WTC11 (cell line): ENCODE data around the gene HOXD12. TPM values are rescaled to one million over a fixed set of nuclear protein-coding genes. Genes with fewer than 3 reads are reported as not detected.

Source experiments
- ATAC-seq: fragments of 200-7000 bp; cut with Tn5 transposase; 2 replicates; pipeline ENCODE4 v1.10.0; 2021; ENCODE audit warnings: mild to moderate bottlenecking, moderate library complexity
- CTCF ChIA-PET: fragments of 300-600 bp; sonication (Branson Sonifier 250); formaldehyde crosslinking; loops from one replicate; lab custom pipeline; 2021; ENCODE audit warnings: antibody characterized with exemption; lab: Charles Lee
- POLR2A ChIA-PET: fragments of 350-600 bp; sonication (Branson Sonifier 250); formaldehyde crosslinking; loops from one replicate; lab custom pipeline; 2021; ENCODE audit warnings: antibody characterized with exemption; lab: Charles Lee
- DNase-seq: peaks from one replicate; pipeline ENCODE4 v3.0.0; 2021; ENCODE audit warnings: low spot score
- H3K27ac Mint-ChIP-seq: 2 replicates; pipeline ENCODE4 v1.8.0; 2021; ENCODE audit warnings: mixed read lengths
- H3K27me3 Mint-ChIP-seq: 2 replicates; pipeline ENCODE4 v1.8.0; 2021; ENCODE audit warnings: low read depth, mild to moderate bottlenecking, moderate library complexity, mixed read lengths
- H3K36me3 Mint-ChIP-seq: 2 replicates; pipeline ENCODE4 v1.8.0; 2021; ENCODE audit warnings: mixed read lengths
- H3K4me1 Mint-ChIP-seq: 2 replicates; pipeline ENCODE4 v1.8.0; 2022; ENCODE audit warnings: mixed read lengths
- H3K4me3 Mint-ChIP-seq: 2 replicates; pipeline ENCODE4 v1.8.0; 2021; ENCODE audit warnings: mild to moderate bottlenecking, moderate library complexity, mixed read lengths
- H3K9me3 Mint-ChIP-seq: 2 replicates; pipeline ENCODE4 v1.8.0; 2021; ENCODE audit warnings: mixed read lengths
- AFF4 ChIP-seq: sonication (generic); formaldehyde crosslinking; IDR thresholded peaks from 2 replicates; pipeline ENCODE4 v1.8.1; 2023; ENCODE audit warnings: mild to moderate bottlenecking, missing genetic modification reagents, borderline replicate concordance
- AR ChIP-seq: fragments of 250-450 bp; sonication (Bioruptor Pico); IDR thresholded peaks from 2 replicates; pipeline ENCODE4 v1.9.0; 2021; ENCODE audit warnings: mild to moderate bottlenecking
- ESRRA ChIP-seq: sonication (generic); formaldehyde crosslinking; IDR thresholded peaks from 2 replicates; pipeline ENCODE4 v1.8.1; 2022; ENCODE audit warnings: mild to moderate bottlenecking, missing genetic modification reagents, borderline replicate concordance
- GABPB1 ChIP-seq: sonication (generic); formaldehyde crosslinking; IDR thresholded peaks from 2 replicates; pipeline ENCODE4 v1.8.1; 2023; ENCODE audit warnings: mild to moderate bottlenecking, missing genetic modification reagents
- HMGXB4 ChIP-seq: sonication (generic); formaldehyde crosslinking; IDR thresholded peaks from 2 replicates; pipeline ENCODE4 v1.8.1; 2023; ENCODE audit warnings: mild to moderate bottlenecking, moderate library complexity, missing genetic modification reagents
- IRF1 ChIP-seq: sonication (generic); formaldehyde crosslinking; IDR thresholded peaks from 2 replicates; pipeline ENCODE4 v1.8.0; 2023; ENCODE audit warnings: missing genetic modification reagents
- JUN ChIP-seq: sonication (generic); formaldehyde crosslinking; IDR thresholded peaks from 2 replicates; pipeline ENCODE4 v1.8.0; 2023; ENCODE audit warnings: mild to moderate bottlenecking, missing genetic modification reagents
- KAT7 ChIP-seq: sonication (generic); formaldehyde crosslinking; IDR thresholded peaks from 2 replicates; pipeline ENCODE4 v1.8.1; 2023; ENCODE audit warnings: missing genetic modification reagents, mild to moderate bottlenecking, borderline replicate concordance
- NFATC4 ChIP-seq: fragments of 250-450 bp; sonication (Bioruptor Pico); IDR thresholded peaks from 2 replicates; pipeline ENCODE4 v1.9.0; 2021; ENCODE audit warnings: mild to moderate bottlenecking
- NR2C2 ChIP-seq: sonication (generic); formaldehyde crosslinking; IDR thresholded peaks from 2 replicates; pipeline ENCODE4 v1.8.0; 2022; ENCODE audit warnings: mild to moderate bottlenecking, missing genetic modification reagents
- PRRX2 ChIP-seq: fragments of 250-450 bp; sonication (Bioruptor Pico); IDR thresholded peaks from 2 replicates; pipeline ENCODE4 v1.8.0; 2021; ENCODE audit warnings: mild to moderate bottlenecking
- SMAD3 ChIP-seq: sonication (generic); formaldehyde crosslinking; IDR thresholded peaks from 2 replicates; pipeline ENCODE4 v1.8.0; 2022; ENCODE audit warnings: missing genetic modification reagents, mild to moderate bottlenecking, borderline replicate concordance
- TEAD4 ChIP-seq: sonication (generic); formaldehyde crosslinking; IDR thresholded peaks from 2 replicates; pipeline ENCODE4 v1.8.0; 2022; ENCODE audit warnings: mild to moderate bottlenecking, missing genetic modification reagents
- USF2 ChIP-seq: sonication (generic); formaldehyde crosslinking; IDR thresholded peaks from 2 replicates; pipeline ENCODE4 v1.8.1; 2023; ENCODE audit warnings: mild to moderate bottlenecking, missing genetic modification reagents, moderate library complexity
- ZNF121 ChIP-seq: sonication (generic); formaldehyde crosslinking; IDR thresholded peaks from 2 replicates; pipeline ENCODE4 v1.8.0; 2023; ENCODE audit warnings: missing genetic modification reagents
- ZNF317 ChIP-seq: sonication (generic); formaldehyde crosslinking; IDR thresholded peaks from 2 replicates; pipeline ENCODE4 v1.8.1; 2023; ENCODE audit warnings: low read depth, mild to moderate bottlenecking, moderate library complexity, missing genetic modification reagents, borderline replicate concordance
- ZNF416 ChIP-seq: fragments of 250-450 bp; sonication (Bioruptor Pico); IDR thresholded peaks from 2 replicates; pipeline ENCODE4 v1.9.0; 2021; ENCODE audit warnings: mild to moderate bottlenecking, inconsistent platforms
- ZNF671 ChIP-seq: fragments of 250-450 bp; sonication (Bioruptor Pico); IDR thresholded peaks from 2 replicates; pipeline ENCODE4 v1.8.0; 2021; ENCODE audit warnings: mild to moderate bottlenecking
- total RNA-seq: library from RNA; stranded (reverse); gene quantifications from 3 replicates; pipeline ENCODE4 v1.2.3, GENCODE V29; 2021

HOXD12 gene
- total RNA-seq, 1 experiment from 2014 or later: 0.17 TPM

- Mint-ChIP-seq H3K27me3 (peaks cover 99% of the 10 kb centered on the region), H3K4me3 (no peak overlapping the region), H3K27ac (no peak overlapping the region), H3K4me1 (peaks cover 25% of the 10 kb centered on the region), H3K9me3 (peaks cover 4% of the 10 kb centered on the region), H3K36me3 (0 out of 2 replicates have a peak, but pooled peaks cover 7% of the 10 kb centered on the region)
- ATAC-seq (no peak), DNase-seq (no peak)
- POLR2A ChIA-PET: no interaction called here
- CTCF ChIA-PET: interaction anchor here (1.1 to 1.6 kb wide), 4 partner anchors 9 to 65 kb away, joined by 3 to 6 read pairs (median 3); no protein-coding TSS in a partner anchor
- no peak for TF ChIP-seq IRF1
- no peak for TF ChIP-seq ZNF671 (CRISPR knock-in tag)
- TF ChIP-seq, all 79 proteins: peak for 0
Measured at GRCh38 chr2:176112375-176113302, 13.0 kb downstream of the HOXD12 start.

DNA sequence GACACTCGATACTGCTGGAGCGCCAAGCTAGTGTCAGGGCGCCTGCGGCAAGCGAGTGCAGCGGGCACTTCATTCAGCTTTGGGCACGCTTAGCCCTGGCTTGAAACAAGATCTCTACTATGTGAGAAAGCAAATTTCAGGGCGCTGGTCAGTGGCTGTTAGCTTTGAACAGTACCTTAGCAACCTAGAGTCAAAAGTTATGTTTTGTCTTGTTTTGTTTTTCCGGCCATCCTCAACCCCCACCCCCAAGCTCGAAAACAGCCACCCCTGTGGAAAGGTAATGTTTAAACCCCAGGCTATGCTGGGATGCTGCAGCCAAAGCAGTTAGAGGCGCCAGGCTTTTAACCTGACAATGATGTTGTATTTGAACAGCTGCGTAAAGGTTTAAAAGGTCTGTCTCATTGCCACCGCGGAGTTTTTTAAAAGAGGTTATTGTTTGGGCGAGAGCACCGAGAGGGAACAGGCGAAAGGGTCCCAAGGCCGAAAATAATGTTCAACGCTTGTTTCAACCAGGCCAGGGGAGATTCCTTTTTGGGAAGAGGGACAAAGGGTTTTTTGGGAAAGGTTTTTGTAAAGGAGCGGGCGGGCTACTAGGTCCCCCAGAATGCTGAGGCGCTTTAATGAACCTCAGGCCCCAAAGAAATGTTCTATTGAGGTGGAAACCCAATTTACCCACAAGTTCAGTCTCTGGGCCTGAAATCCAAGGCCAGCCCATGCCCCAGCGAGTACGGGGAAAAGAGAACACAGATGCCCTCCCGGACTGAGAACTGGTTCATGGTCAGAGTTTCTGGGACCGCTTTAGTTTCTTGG, 14.7 kb downstream of the HOXD12 start:
- no peak overlapping the region for H3K27ac Mint-ChIP-seq
- no peak for DNase-seq
- H3K4me1 Mint-ChIP-seq: peaks cover 22% of the 10 kb centered on the region
- H3K4me3 Mint-ChIP-seq: no peak overlapping the region
- CTCF ChIA-PET: interaction anchor here (1.4 to 1.7 kb wide), 3 partner anchors 13 to 26 kb away, joined by 6 to 9 read pairs (median 6); no protein-coding TSS in a partner anchor
- no peak for TF ChIP-seq GABPB1 (CRISPR knock-in tag)
- TF ChIP-seq AFF4 (CRISPR knock-in tag): no peak
- no peak for TF ChIP-seq ESRRA
- TF ChIP-seq SMAD3 (CRISPR knock-in tag): no peak
- no peak for TF ChIP-seq KAT7 (CRISPR knock-in tag)
- TF ChIP-seq NR2C2 (CRISPR knock-in tag): no peak
- no peak for TF ChIP-seq ZNF416 (CRISPR knock-in tag)
- TF ChIP-seq ZNF121 (CRISPR knock-in tag): no peak
- no peak for TF ChIP-seq HMGXB4 (CRISPR knock-in tag)
- no peak for TF ChIP-seq NFATC4 (CRISPR knock-in tag)
- TF ChIP-seq ZNF317: no peak
- no peak for TF ChIP-seq JUN
- TF ChIP-seq TEAD4 (CRISPR knock-in tag): no peak
- TF ChIP-seq PRRX2: no peak
- TF ChIP-seq USF2 (CRISPR knock-in tag): no peak
- no peak for TF ChIP-seq AR (CRISPR knock-in tag)
- peaks cover 4% of the 10 kb centered on the region for H3K9me3 Mint-ChIP-seq
- POLR2A ChIA-PET: no interaction called here
- H3K27me3 Mint-ChIP-seq: peaks cover 100% of the 10 kb centered on the region
- H3K36me3 Mint-ChIP-seq: 0 out of 2 replicates have a peak, but pooled peaks cover 7% of the 10 kb centered on the region
- no peak for ATAC-seq
